PC-3 (cell line): ENCODE data around the gene AOPEP. TPM values are rescaled to one million over a fixed set of nuclear protein-coding genes. Genes with fewer than 3 reads are reported as not detected.
A peak's percentile ranks its signal among the peaks of the same experiment; 100 is the strongest.

Experiments
- ATAC-seq: fragments of 200-7000 bp; cut with Tn5 transposase; 2 replicates; pipeline ENCODE4 v1.9.1; 2020; ENCODE audit warnings: mild to moderate bottlenecking, moderate library complexity
- BruUV-seq: library from RNA; stranded (reverse); fragments of 400-500 nt; replicated peaks from 2 replicates; lab custom pipeline; 2021; lab: Mats Ljungman, UMichigan
- CTCF ChIA-PET: fragments of 300-600 bp; sonication (Branson Sonifier 250); formaldehyde crosslinking; loops from one replicate; lab custom pipeline; 2022; ENCODE audit warnings: antibody characterized with exemption; lab: Charles Lee
- POLR2A ChIA-PET: fragments of 300-600 bp; sonication (Branson Sonifier 250); formaldehyde crosslinking; loops from one replicate; lab custom pipeline; 2022; ENCODE audit warnings: antibody characterized with exemption; ENCODE audit not compliant: unreplicated experiment; lab: Charles Lee
- DNase-seq: peaks from one replicate; pipeline ENCODE4 v3.0.0-alpha.2; 2015
- H2AFZ ChIP-seq: fragments of 300-600 bp; sonication (generic); 2 replicates; pipeline ENCODE4 v1.6.0; 2016; ENCODE audit warnings: antibody characterized with exemption, low read length
- H3F3A ChIP-seq: fragments of 300-600 bp; sonication (generic); one replicate; pipeline ENCODE4 v1.6.0; 2017; ENCODE audit warnings: antibody characterized with exemption, low read length, control low read depth, mild to moderate bottlenecking; ENCODE audit not compliant: unreplicated experiment
- H3K27ac ChIP-seq: fragments of 300-600 bp; sonication (generic); 2 replicates; pipeline ENCODE4 v1.5.1; 2016; ENCODE audit warnings: mild to moderate bottlenecking, low read length
- H3K27me3 ChIP-seq: fragments of 300-600 bp; sonication (generic); 2 replicates; pipeline ENCODE4 v1.6.1; 2016; ENCODE audit warnings: low read length, mixed read lengths
- H3K36me3 ChIP-seq: fragments of 300-600 bp; sonication (generic); 2 replicates; pipeline ENCODE4 v1.6.1; 2016; ENCODE audit warnings: low read depth, mixed run types, low read length, mixed read lengths
- H3K4me1 ChIP-seq: fragments of 300-600 bp; sonication (generic); 2 replicates; pipeline ENCODE4 v1.5.1; 2016; ENCODE audit warnings: low read length; ENCODE audit not compliant: insufficient read depth
- H3K4me2 ChIP-seq: fragments of 300-600 bp; sonication (generic); 2 replicates; pipeline ENCODE4 v1.6.0; 2016; ENCODE audit warnings: low read length
- H3K4me3 ChIP-seq: fragments of 300-600 bp; sonication (generic); 2 replicates; pipeline ENCODE4 v1.5.1; 2016; ENCODE audit warnings: mild to moderate bottlenecking, low read length, mixed read lengths
- H3K79me2 ChIP-seq: fragments of 300-600 bp; sonication (generic); 2 replicates; pipeline ENCODE4 v1.6.1; 2017; ENCODE audit warnings: low read length, mixed read lengths
- H3K9ac ChIP-seq: fragments of 300-600 bp; sonication (generic); 2 replicates; pipeline ENCODE4 v1.6.0; 2016; ENCODE audit warnings: mild to moderate bottlenecking, low read length
- H3K9me2 ChIP-seq: fragments of 300-600 bp; sonication (generic); replicated peaks from 2 replicates; pipeline ENCODE4 v1.6.1; 2016; ENCODE audit warnings: mixed run types, low read length, mixed read lengths
- H3K9me3 ChIP-seq: fragments of 300-600 bp; sonication (generic); 2 replicates; pipeline ENCODE4 v1.6.1; 2016; ENCODE audit warnings: low read length, mixed read lengths
- H4K20me1 ChIP-seq: fragments of 300-600 bp; sonication (generic); 2 replicates; pipeline ENCODE4 v1.6.1; 2016; ENCODE audit warnings: low read length, mixed read lengths
- CTCF ChIP-seq: fragments of 300-600 bp; sonication (generic); conservative IDR thresholded peaks from 2 replicates; pipeline ENCODE4 v1.5.1; 2017; ENCODE audit warnings: antibody characterized with exemption, low read depth, mild to moderate bottlenecking, low read length
- EZH2 ChIP-seq: fragments of 300-600 bp; sonication (generic); IDR thresholded peaks from one replicate; pipeline ENCODE4 v1.6.1; 2017; ENCODE audit warnings: antibody characterized with exemption, mild to moderate bottlenecking, low read length; ENCODE audit not compliant: unreplicated experiment
- EZH2phosphoT487 ChIP-seq: fragments of 300-600 bp; sonication (generic); IDR thresholded peaks from 2 replicates; pipeline ENCODE4 v1.6.1; 2018; ENCODE audit warnings: mild to moderate bottlenecking, antibody characterized with exemption, low read length, borderline replicate concordance
- intact Hi-C: fragments of 100-400 bp; cut with micrococcal nuclease; formaldehyde crosslinking; loops from 2 replicates; pipeline ENCODE4 v1.9.0; 2023
- total RNA-seq: library from RNA; depleted of rRNA; stranded (reverse); fragments of >200 nt; gene quantifications from 2 replicates; pipeline ENCODE4 v1.2.3, GENCODE V29; 2014

The AOPEP gene
- total RNA-seq, 1 experiment from 2014 or later, result 23.1 TPM

- ChIA-PET POLR2A (interaction anchor here (0.5 to 0.6 kb wide), 2 partner anchors 112 to 347 kb away, joined by 4 to 6 read pairs; no protein-coding TSS in a partner anchor), CTCF (interaction anchor here (0.6 to 0.9 kb wide), 3 partner anchors 102 to 349 kb away, joined by 3 to 6 read pairs (median 3); no protein-coding TSS in a partner anchor)
- Histone ChIP-seq H3K9me3 (no peaks in the 10 kb centered on the region), H2AFZ (no peak overlapping the region), H3K9ac (peak overlapping the region; percentile 57; the same call in 1 of the 2 replicates), H4K20me1 (no peaks in the 10 kb centered on the region), H3K4me1 (peaks cover 21% of the 10 kb centered on the region), H3K79me2 (no peaks in the 10 kb centered on the region), H3K4me3 (no peak overlapping the region), H3F3A (no peaks in the 10 kb centered on the region), H3K36me3 (no peaks in the 10 kb centered on the region), H3K27me3 (no peaks in the 10 kb centered on the region), H3K9me2 (no peaks in the 10 kb centered on the region), H3K4me2 (no peak overlapping the region), H3K27ac (peak overlapping the region; percentile 80)
- DNase-seq (peak; percentile 98), ATAC-seq (peak; percentile 89)
- intact Hi-C loops, result loop anchor here (1.0 to 10.0 kb wide), 9 partner anchors 22 to 333 kb away; partner anchors contain the start of gene PCAT7
- BruUV-seq, result no TSS peak
- TF ChIP-seq EZH2, result no peak
- no peak for TF ChIP-seq EZH2phosphoT487
- TF ChIP-seq CTCF, result peak; percentile 81
Measured at GRCh38 chr9:94783102-94783682, 56.7 kb downstream of the AOPEP start.

DNA sequence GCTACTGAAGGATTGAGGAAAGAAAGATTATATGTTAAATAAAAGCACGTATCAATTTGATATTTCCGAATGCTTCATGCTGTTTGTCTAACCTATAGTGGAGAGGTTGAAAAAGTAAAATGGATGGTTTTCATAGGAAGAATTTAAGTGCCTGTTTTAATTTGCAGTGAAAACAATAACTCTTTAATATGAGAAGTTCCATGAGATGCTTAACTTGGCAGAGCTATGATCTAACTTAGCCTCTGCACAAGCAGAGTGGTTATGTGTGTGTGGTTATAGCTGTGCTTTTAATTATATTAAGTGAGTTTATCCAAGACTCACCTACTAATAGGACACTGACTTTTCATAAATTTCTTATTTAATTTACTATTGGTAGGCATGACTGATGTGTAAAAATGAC lies 57.4 kb downstream of the AOPEP start:
- no peaks in the 10 kb centered on the region for H3K27me3 ChIP-seq
- ChIA-PET CTCF (interaction anchor here (0.6 to 1.1 kb wide), 3 partner anchors 21 to 348 kb away, joined by 3 to 4 read pairs (median 3); no protein-coding TSS in a partner anchor), POLR2A (interaction anchor here (0.5 to 0.6 kb wide), 2 partner anchors 113 to 346 kb away, joined by 4 to 6 read pairs; no protein-coding TSS in a partner anchor)
- no peaks in the 10 kb centered on the region for H3F3A ChIP-seq
- no peaks in the 10 kb centered on the region for H3K9me3 ChIP-seq
- no peak for TF ChIP-seq CTCF
- TF ChIP-seq EZH2phosphoT487, result no peak
- no peak for TF ChIP-seq EZH2
- peak overlapping the region; percentile 28; the same call in 1 of the 2 replicates for H3K4me2 ChIP-seq
- peaks cover 21% of the 10 kb centered on the region for H3K4me1 ChIP-seq
- no peak for DNase-seq
- no peak overlapping the region for H2AFZ ChIP-seq
- peak overlapping the region; percentile 80 for H3K27ac ChIP-seq
- intact Hi-C loops, result loop anchor here (1.0 to 10.0 kb wide), 9 partner anchors 21 to 332 kb away; partner anchors contain the start of gene PCAT7
- H3K79me2 ChIP-seq, result no peaks in the 10 kb centered on the region
- no peaks in the 10 kb centered on the region for H3K36me3 ChIP-seq
- H3K9me2 ChIP-seq, result no peaks in the 10 kb centered on the region
- no peak overlapping the region for H3K4me3 ChIP-seq
- no TSS peak for BruUV-seq
- peak overlapping the region; percentile 57 for H3K9ac ChIP-seq
- no peaks in the 10 kb centered on the region for H4K20me1 ChIP-seq
- no peak for ATAC-seq
